Brain microvascular endothelial cell (primary cell): ENCODE results near the gene NINJ1.
A peak's percentile ranks its signal among the peaks of the same experiment; 100 is the strongest.

Source experiments
- DNase-seq: peaks from one replicate; pipeline ENCODE4 v3.0.0-alpha.2; 2020
- H3K27ac ChIP-seq: fragments of 250-450 bp; sonication (Bioruptor Pico); 2 replicates; pipeline ENCODE4 v1.5.1; 2020; ENCODE audit warnings: mild to moderate bottlenecking, moderate library complexity
- H3K27me3 ChIP-seq: fragments of 250-450 bp; sonication (Bioruptor Pico); replicated peaks from 2 replicates; pipeline ENCODE4 v1.5.1; 2020; ENCODE audit warnings: mild to moderate bottlenecking
- H3K36me3 ChIP-seq: fragments of 250-450 bp; sonication (Bioruptor Pico); replicated peaks from 2 replicates; pipeline ENCODE4 v1.5.1; 2020; ENCODE audit warnings: mild to moderate bottlenecking
- H3K4me3 ChIP-seq: 2 replicates; pipeline ENCODE4 v1.5.1; 2011; ENCODE audit warnings: low read depth, mild to moderate bottlenecking, control low read depth, low read length, moderate library complexity
- CTCF ChIP-seq: IDR thresholded peaks from 2 replicates; pipeline ENCODE4 v1.5.1; 2011; ENCODE audit warnings: low read depth, mild to moderate bottlenecking, moderate library complexity, low read length, control low read depth, inconsistent platforms; ENCODE audit errors: missing control alignments
- in situ Hi-C: cut with HindIII; loops from 2 replicates; pipeline ENCODE4 v1.10.0; 2017; ENCODE audit warnings: low sequenced_read_pairs, low pct_ligation_motif_present

NINJ1 gene

GRCh38 chr9:93098236-93098946 lies 35.7 kb downstream of the NINJ1 start:
- no peaks in the 10 kb centered on the region for H3K36me3 ChIP-seq
- peak overlapping the region; percentile 35 for H3K4me3 ChIP-seq
- in situ Hi-C loops = no loop called here
- TF ChIP-seq CTCF = no peak
- peak; percentile 94 for DNase-seq
- H3K27ac ChIP-seq = peak overlapping the region; percentile 32
- H3K27me3 ChIP-seq = no peaks in the 10 kb centered on the region

- no peak for TF ChIP-seq CTCF
- Histone ChIP-seq H3K4me3 (peak overlapping the region; percentile 66), H3K27ac (no peak overlapping the region), H3K36me3 (no peaks in the 10 kb centered on the region), H3K27me3 (no peaks in the 10 kb centered on the region)
- no peak for DNase-seq
- in situ Hi-C loops = no loop called here
These were observed 36.4 kb downstream of the NINJ1 start for GRCh38 chr9:93097511-93098201.

- no peak overlapping the region for H3K27ac ChIP-seq
- in situ Hi-C loops = no loop called here
- no peak for DNase-seq
- no peaks in the 10 kb centered on the region for H3K27me3 ChIP-seq
- no peaks in the 10 kb centered on the region for H3K36me3 ChIP-seq
- peak overlapping the region; percentile 66 for H3K4me3 ChIP-seq
- TF ChIP-seq CTCF = no peak
These were observed 37.2 kb downstream of the NINJ1 start for GRCh38 chr9:93096811-93097382.

- H3K27ac ChIP-seq = peak within 1 kb of the TSS; percentile 74
- peak within 1 kb of the TSS; percentile 66 for H3K4me3 ChIP-seq
- no peak for DNase-seq
- H3K27me3 ChIP-seq = no peaks in the 10 kb centered on the region
- no peak for TF ChIP-seq CTCF
- in situ Hi-C loops = no loop called here
- no peaks in the 10 kb centered on the region for H3K36me3 ChIP-seq
These were observed 37.8 kb downstream of the NINJ1 start, which contains the start of gene CARD19 for GRCh38 chr9:93096131-93096802. TSS of gene CARD19 (plus strand) at chr9:93096217. CDS start at chr9:93096346, 129 bp downstream.

- H3K4me3 ChIP-seq = peak overlapping the region; percentile 47
- H3K36me3 ChIP-seq = no peaks in the 10 kb centered on the region
- peak; percentile 98 for DNase-seq
- H3K27me3 ChIP-seq = no peaks in the 10 kb centered on the region
- no peak for TF ChIP-seq CTCF
- peak overlapping the region; percentile 74 for H3K27ac ChIP-seq
- in situ Hi-C loops = no loop called here
These were observed 38.6 kb downstream of the NINJ1 start for GRCh38 chr9:93095205-93096130.
